Type B pancreatic cell (in vitro differentiated cells): Measurements from ENCODE around the gene KIFC1. TPM values are rescaled to one million over a fixed set of nuclear protein-coding genes. Genes with fewer than 3 reads are reported as not detected.
A peak's percentile ranks its signal among the peaks of the same experiment; 100 is the strongest.

ENCODE experiments used
- DNase-seq: peaks from one replicate; pipeline ENCODE4 v3.0.0; 2021; ENCODE audit warnings: mixed read lengths; ENCODE audit not compliant: unreplicated experiment; ENCODE audit errors: extremely low spot score
- H3K27ac Mint-ChIP-seq: 2 replicates; pipeline ENCODE4 v1.8.0; 2021; ENCODE audit warnings: mild to moderate bottlenecking, mixed read lengths
- H3K27me3 Mint-ChIP-seq: 2 replicates; pipeline ENCODE4 v1.8.0; 2021; ENCODE audit warnings: mixed read lengths
- H3K36me3 Mint-ChIP-seq: 2 replicates; pipeline ENCODE4 v1.8.0; 2021; ENCODE audit warnings: mixed read lengths
- H3K4me1 Mint-ChIP-seq: one replicate; pipeline ENCODE4 v1.8.0; 2021; ENCODE audit warnings: mixed read lengths; ENCODE audit not compliant: unreplicated experiment
- H3K4me3 Mint-ChIP-seq: 2 replicates; pipeline ENCODE4 v1.8.0; 2021; ENCODE audit warnings: mild to moderate bottlenecking, mixed read lengths
- H3K9me3 Mint-ChIP-seq: 2 replicates; pipeline ENCODE4 v1.8.0; 2021; ENCODE audit warnings: mixed read lengths
- total RNA-seq: library from RNA; stranded (reverse); gene quantifications from 2 replicates; pipeline ENCODE4 v1.2.1, GENCODE V29; 2021; ENCODE audit warnings: low replicate concordance
- TF ChIP-seq, protein P1 (sequence below): fragments of 200-600 bp; sonication (generic); conservative IDR thresholded peaks from 2 replicates; pipeline ENCODE4 v1.5.0; 2021; ENCODE audit warnings: antibody characterized with exemption, mild to moderate bottlenecking

Gene KIFC1
- total RNA-seq, 1 donor from 2014 or later: 67.7 TPM

- no peak overlapping the region for H3K27ac Mint-ChIP-seq
Observed at GRCh38 chr6:33380272-33380981, 11.2 kb upstream of the KIFC1 start.

DNA sequence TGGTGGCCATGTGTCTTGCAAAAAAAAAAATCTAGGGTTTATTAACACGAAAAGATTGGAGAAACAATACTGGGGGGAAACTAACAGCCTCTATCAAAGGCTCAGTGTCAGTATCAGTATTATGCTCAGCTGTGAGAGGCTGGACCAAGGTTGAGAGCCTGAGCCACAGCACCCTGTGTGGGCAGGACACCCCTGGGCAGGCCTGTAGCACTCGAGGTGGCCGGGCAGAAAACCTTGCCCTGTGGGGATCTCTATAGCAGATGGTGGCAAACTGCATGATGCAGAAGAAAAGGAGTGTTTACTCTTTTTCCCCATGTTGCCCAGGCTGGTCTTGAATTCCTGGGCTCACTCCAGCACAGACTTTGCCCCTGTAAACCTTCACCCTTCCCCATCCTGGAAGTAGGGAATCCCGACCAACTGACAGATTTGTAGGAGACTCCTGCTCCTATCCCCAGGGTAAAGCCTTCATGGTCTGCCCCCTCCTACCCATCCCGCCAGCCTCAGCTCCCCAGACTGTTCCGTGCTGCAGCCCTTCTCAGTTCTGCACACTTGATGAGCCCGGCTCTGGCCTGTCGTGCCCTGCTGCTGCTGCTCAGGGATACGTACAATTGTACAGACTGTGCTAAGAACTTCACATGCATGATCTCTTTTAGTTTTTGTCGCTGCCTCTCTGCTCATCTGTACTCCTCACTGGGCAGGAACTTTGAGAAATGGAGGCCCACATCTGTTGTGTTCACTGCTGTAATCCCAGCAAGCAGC, 8.0 kb upstream of the KIFC1 start:
- H3K4me1 Mint-ChIP-seq: peaks cover 4% of the 10 kb centered on the region
- no peaks in the 10 kb centered on the region for H3K36me3 Mint-ChIP-seq
- no peak for DNase-seq
- H3K9me3 Mint-ChIP-seq: no peaks in the 10 kb centered on the region
- H3K4me3 Mint-ChIP-seq: no peak overlapping the region
- TF ChIP-seq, protein P1, sequence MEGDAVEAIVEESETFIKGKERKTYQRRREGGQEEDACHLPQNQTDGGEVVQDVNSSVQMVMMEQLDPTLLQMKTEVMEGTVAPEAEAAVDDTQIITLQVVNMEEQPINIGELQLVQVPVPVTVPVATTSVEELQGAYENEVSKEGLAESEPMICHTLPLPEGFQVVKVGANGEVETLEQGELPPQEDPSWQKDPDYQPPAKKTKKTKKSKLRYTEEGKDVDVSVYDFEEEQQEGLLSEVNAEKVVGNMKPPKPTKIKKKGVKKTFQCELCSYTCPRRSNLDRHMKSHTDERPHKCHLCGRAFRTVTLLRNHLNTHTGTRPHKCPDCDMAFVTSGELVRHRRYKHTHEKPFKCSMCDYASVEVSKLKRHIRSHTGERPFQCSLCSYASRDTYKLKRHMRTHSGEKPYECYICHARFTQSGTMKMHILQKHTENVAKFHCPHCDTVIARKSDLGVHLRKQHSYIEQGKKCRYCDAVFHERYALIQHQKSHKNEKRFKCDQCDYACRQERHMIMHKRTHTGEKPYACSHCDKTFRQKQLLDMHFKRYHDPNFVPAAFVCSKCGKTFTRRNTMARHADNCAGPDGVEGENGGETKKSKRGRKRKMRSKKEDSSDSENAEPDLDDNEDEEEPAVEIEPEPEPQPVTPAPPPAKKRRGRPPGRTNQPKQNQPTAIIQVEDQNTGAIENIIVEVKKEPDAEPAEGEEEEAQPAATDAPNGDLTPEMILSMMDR: no peak
- no peaks in the 10 kb centered on the region for H3K27me3 Mint-ChIP-seq
- H3K27ac Mint-ChIP-seq: no peak overlapping the region

More at GRCh38 chr6:33380272-33380981, 11.2 kb upstream of the KIFC1 start:
- TF ChIP-seq, protein P1: no peak
- no peaks in the 10 kb centered on the region for H3K36me3 Mint-ChIP-seq
- no peak overlapping the region for H3K4me3 Mint-ChIP-seq
- no peaks in the 10 kb centered on the region for H3K27me3 Mint-ChIP-seq
- H3K4me1 Mint-ChIP-seq: peaks cover 4% of the 10 kb centered on the region
- no peaks in the 10 kb centered on the region for H3K9me3 Mint-ChIP-seq
- no peak for DNase-seq

GRCh38 chr6:33384581-33385020, 7.0 kb upstream of the KIFC1 start:
- H3K9me3 Mint-ChIP-seq: no peaks in the 10 kb centered on the region
- H3K4me3 Mint-ChIP-seq: no peak overlapping the region
- no peak for DNase-seq
- no peak overlapping the region for H3K27ac Mint-ChIP-seq
- H3K27me3 Mint-ChIP-seq: no peaks in the 10 kb centered on the region
- TF ChIP-seq, protein P1: peak; percentile 63
- peaks cover 4% of the 10 kb centered on the region for H3K4me1 Mint-ChIP-seq
- no peaks in the 10 kb centered on the region for H3K36me3 Mint-ChIP-seq

DNA sequence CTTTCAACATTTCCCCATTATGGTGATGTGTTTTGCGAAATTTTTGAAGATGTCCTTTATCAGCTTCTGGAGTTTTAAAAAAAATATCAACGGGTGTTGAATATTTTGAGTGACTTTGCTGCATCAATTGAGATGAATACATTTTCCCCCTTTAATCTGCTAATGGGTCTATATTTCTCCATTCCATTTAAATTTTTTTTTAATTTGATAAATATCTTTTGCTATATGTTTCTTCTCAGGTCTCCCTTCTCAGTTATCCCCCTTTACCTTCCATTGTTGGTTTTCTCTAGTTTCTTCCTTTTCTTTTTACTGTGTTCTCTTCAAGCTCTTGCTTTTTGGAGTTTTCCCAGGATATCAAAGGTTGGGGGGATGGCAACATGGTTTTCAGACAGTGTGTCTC, 1.4 kb upstream of the KIFC1 start:
- Mint-ChIP-seq H3K27ac (no peak overlapping the region), H3K27me3 (no peaks in the 10 kb centered on the region), H3K9me3 (no peaks in the 10 kb centered on the region), H3K4me1 (peaks cover 31% of the 10 kb centered on the region), H3K4me3 (no peak overlapping the region), H3K36me3 (peaks cover 10% of the 10 kb centered on the region)
- TF ChIP-seq, protein P1: no peak
- DNase-seq: no peak

DNA sequence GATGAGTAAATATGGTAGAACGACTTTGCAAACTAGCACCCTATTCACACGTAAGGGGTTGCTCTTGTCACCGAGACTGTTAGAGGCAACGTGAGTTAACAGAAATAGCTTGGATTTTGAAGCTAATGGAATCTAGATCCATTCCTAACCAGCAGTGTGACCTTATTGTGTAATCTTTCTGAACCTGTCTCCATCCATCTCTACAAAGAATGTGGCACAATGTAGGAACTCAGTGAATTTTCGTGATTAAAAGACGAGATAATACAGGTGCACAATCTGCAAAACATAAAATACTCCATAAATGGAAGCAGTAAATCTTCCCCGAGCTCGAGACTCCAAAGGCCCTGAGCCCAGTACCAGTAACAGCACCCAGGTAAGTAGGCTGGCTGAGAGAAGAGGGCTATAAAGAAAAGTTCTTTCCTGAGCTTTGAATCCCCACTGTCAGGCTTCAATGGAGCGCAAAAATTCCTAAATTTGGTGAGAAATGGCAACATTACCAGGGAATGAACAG, 801 bp upstream of the KIFC1 start:
- Mint-ChIP-seq H3K4me3 (peak overlapping the region; percentile 91), H3K9me3 (no peaks in the 10 kb centered on the region), H3K27ac (peak overlapping the region; percentile 97), H3K36me3 (peaks cover 10% of the 10 kb centered on the region), H3K4me1 (peaks cover 34% of the 10 kb centered on the region), H3K27me3 (no peaks in the 10 kb centered on the region)
- TF ChIP-seq, protein P1: no peak
- DNase-seq: no peak
